ENCODE measurements around the gene SPATA20.

SPATA20 gene

GRCh38 chr17:50566886-50567285 is 19.9 kb downstream of the SPATA20 start:
- Mint-ChIP-seq H3K27me3 (peaks cover 61% of the 10 kb centered on the region), H3K27ac (no peak overlapping the region)

GRCh38 chr17:50568659-50569058 is 21.7 kb downstream of the SPATA20 start:
- H3K27ac Mint-ChIP-seq: no peak overlapping the region
- DNase-seq: no peak
- peaks cover 6% of the 10 kb centered on the region for H3K4me1 Mint-ChIP-seq
- no peak for ATAC-seq
- peaks cover 49% of the 10 kb centered on the region for H3K27me3 Mint-ChIP-seq
- H3K4me3 Mint-ChIP-seq: no peak overlapping the region
- no peaks in the 10 kb centered on the region for H3K36me3 Mint-ChIP-seq (ENCODE audit: low read depth)
- H3K9me3 Mint-ChIP-seq: no peaks in the 10 kb centered on the region

More at GRCh38 chr17:50566886-50567285, 19.9 kb downstream of the SPATA20 start:
- no peak for ATAC-seq
- no peaks in the 10 kb centered on the region for H3K9me3 Mint-ChIP-seq
- no peak overlapping the region for H3K4me3 Mint-ChIP-seq
- no peaks in the 10 kb centered on the region for H3K36me3 Mint-ChIP-seq (ENCODE audit: low read depth)
- no peak for DNase-seq
- peaks cover 10% of the 10 kb centered on the region for H3K4me1 Mint-ChIP-seq

GRCh38 chr17:50569592-50569991 is 22.6 kb downstream of the SPATA20 start:
- DNase-seq (no peak), ATAC-seq (no peak)
- H3K36me3 Mint-ChIP-seq (ENCODE audit: low read depth): no peaks in the 10 kb centered on the region
- H3K27ac Mint-ChIP-seq: no peak overlapping the region
- peaks cover 6% of the 10 kb centered on the region for H3K4me1 Mint-ChIP-seq
- H3K4me3 Mint-ChIP-seq: no peak overlapping the region
- H3K27me3 Mint-ChIP-seq: peaks cover 40% of the 10 kb centered on the region
- no peaks in the 10 kb centered on the region for H3K9me3 Mint-ChIP-seq

GRCh38 chr17:50570032-50570431 is 23.1 kb downstream of the SPATA20 start:
- H3K27me3 Mint-ChIP-seq: peaks cover 36% of the 10 kb centered on the region
- H3K36me3 Mint-ChIP-seq (ENCODE audit: low read depth): no peaks in the 10 kb centered on the region
- H3K4me1 Mint-ChIP-seq: peaks cover 3% of the 10 kb centered on the region
- no peaks in the 10 kb centered on the region for H3K9me3 Mint-ChIP-seq
- H3K27ac Mint-ChIP-seq: no peak overlapping the region
- DNase-seq: no peak
- H3K4me3 Mint-ChIP-seq: no peak overlapping the region
- ATAC-seq: no peak

DNA sequence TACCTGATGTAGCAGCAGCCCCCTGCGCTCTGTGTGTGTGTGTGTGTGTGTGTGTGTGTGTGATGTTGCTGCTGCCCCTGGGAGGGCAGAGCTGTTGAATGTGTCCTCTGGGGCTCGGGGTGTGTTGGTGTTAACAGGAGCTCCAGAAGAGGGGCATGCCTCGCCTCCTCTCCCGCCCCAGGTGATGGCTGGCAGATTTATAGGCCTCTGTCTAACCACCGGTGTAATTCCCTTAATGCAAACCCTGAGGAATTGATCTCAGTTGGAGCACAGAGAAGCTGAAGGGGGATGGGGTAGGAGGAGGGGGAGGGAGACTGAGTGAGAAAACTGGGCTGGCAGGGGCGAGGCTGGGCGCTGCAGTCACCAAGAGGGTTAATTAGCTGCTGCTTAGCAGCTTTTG is 23.6 kb downstream of the SPATA20 start:
- Mint-ChIP-seq H3K27ac (no peak overlapping the region), H3K4me1 (peaks cover 1% of the 10 kb centered on the region), H3K36me3 (ENCODE audit: low read depth) (no peaks in the 10 kb centered on the region), H3K27me3 (peaks cover 32% of the 10 kb centered on the region), H3K4me3 (no peak overlapping the region), H3K9me3 (no peaks in the 10 kb centered on the region)
- DNase-seq (no peak), ATAC-seq (no peak)

- Mint-ChIP-seq H3K27ac (no peak overlapping the region), H3K27me3 (peaks cover 21% of the 10 kb centered on the region), H3K9me3 (no peaks in the 10 kb centered on the region), H3K4me3 (no peak overlapping the region), H3K4me1 (no peaks in the 10 kb centered on the region), H3K36me3 (ENCODE audit: low read depth) (no peaks in the 10 kb centered on the region)
- DNase-seq (no peak), ATAC-seq (no peak)
These were observed 24.7 kb downstream of the SPATA20 start for GRCh38 chr17:50571681-50572080.

GRCh38 chr17:50572541-50572940 is 25.6 kb downstream of the SPATA20 start:
- Mint-ChIP-seq H3K4me3 (no peak overlapping the region), H3K27ac (no peak overlapping the region), H3K4me1 (no peaks in the 10 kb centered on the region), H3K36me3 (ENCODE audit: low read depth) (no peaks in the 10 kb centered on the region), H3K27me3 (peaks cover 12% of the 10 kb centered on the region), H3K9me3 (no peaks in the 10 kb centered on the region)
- no peak for ATAC-seq
- DNase-seq: no peak

GRCh38 chr17:50573866-50574611 is 27.1 kb downstream of the SPATA20 start:
- Mint-ChIP-seq H3K4me3 (no peak overlapping the region), H3K27me3 (peaks cover 7% of the 10 kb centered on the region), H3K27ac (no peak overlapping the region), H3K4me1 (no peaks in the 10 kb centered on the region), H3K36me3 (ENCODE audit: low read depth) (no peaks in the 10 kb centered on the region), H3K9me3 (no peaks in the 10 kb centered on the region)
- DNase-seq: no peak
- no peak for ATAC-seq

DNA sequence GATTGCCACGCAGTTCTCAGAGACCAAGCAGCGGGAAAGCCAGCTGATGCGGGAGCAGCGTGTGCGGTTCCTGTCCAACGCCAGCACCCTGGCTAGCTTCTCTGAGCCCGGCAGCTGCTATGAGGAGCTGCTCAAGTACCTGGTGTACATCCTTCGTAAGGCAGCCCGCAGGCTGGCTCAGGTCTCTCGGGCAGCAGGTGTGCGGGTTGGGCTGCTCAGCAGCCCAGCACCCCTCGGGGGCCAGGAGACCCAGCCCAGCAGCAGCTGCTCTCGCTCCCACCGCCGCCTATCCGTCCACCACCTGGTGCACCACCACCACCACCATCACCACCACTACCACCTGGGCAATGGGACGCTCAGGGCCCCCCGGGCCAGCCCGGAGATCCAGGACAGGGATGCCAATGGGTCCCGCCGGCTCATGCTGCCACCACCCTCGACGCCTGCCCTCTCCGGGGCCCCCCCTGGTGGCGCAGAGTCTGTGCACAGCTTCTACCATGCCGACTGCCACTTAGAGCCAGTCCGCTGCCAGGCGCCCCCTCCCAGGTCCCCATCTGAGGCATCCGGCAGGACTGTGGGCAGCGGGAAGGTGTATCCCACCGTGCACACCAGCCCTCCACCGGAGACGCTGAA is 28.7 kb downstream of the SPATA20 start:
- Mint-ChIP-seq H3K27me3 (peaks cover 7% of the 10 kb centered on the region), H3K9me3 (no peaks in the 10 kb centered on the region), H3K36me3 (ENCODE audit: low read depth) (no peaks in the 10 kb centered on the region), H3K27ac (no peak overlapping the region), H3K4me1 (no peaks in the 10 kb centered on the region), H3K4me3 (no peak overlapping the region)
- ATAC-seq (no peak), DNase-seq (peak; percentile 17)

DNA sequence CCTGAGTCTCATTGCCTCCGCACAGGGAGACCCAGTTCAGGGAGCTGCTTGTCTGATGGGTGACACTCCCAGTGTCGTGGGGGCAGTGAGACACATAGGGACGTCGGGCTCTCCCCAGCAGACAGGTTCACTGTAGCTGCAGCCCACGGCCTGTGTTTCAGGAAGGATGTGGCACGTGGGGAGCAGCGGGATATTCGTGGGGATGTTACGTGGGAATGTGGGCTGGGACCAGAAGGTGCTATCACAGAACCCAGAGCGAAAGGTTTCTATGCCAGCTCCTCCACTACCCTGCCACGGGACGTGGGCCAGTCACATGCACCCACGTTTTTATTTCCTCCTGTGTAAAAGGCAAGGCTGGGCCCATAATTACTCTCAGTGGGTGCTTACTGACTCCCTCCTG is 29.9 kb downstream of the SPATA20 start:
- no peak for DNase-seq
- ATAC-seq: no peak
- no peak overlapping the region for H3K4me3 Mint-ChIP-seq
- H3K4me1 Mint-ChIP-seq: no peaks in the 10 kb centered on the region
- no peak overlapping the region for H3K27ac Mint-ChIP-seq
- H3K36me3 Mint-ChIP-seq (ENCODE audit: low read depth): no peaks in the 10 kb centered on the region
- no peaks in the 10 kb centered on the region for H3K9me3 Mint-ChIP-seq
- peaks cover 9% of the 10 kb centered on the region for H3K27me3 Mint-ChIP-seq

DNA sequence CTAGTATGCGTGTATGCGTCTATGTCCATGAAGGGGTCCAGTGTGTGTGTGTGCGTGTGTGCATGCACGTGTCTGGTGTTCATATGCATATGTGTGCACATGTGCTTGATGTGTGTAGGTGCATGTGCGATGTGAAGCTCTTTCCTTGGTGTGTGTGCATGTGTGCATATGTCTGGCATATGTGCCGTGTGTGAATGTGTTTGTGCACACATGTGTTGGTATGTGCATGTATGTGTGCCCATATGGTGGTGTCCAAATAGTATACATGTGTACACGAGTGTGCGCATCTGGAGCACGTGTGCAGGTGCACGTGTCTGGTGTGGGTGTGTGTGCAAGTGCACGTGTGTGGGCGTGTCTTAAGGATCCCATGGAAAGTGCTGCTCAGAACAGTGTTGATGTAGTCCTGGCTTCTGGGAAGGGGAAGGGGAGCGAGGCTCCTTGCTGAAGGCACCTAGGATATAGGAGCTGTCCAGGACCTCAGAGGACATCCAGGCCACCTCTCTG is 30.5 kb downstream of the SPATA20 start:
- H3K4me1 Mint-ChIP-seq: no peaks in the 10 kb centered on the region
- H3K27ac Mint-ChIP-seq: no peak overlapping the region
- H3K36me3 Mint-ChIP-seq (ENCODE audit: low read depth): no peaks in the 10 kb centered on the region
- H3K27me3 Mint-ChIP-seq: peaks cover 13% of the 10 kb centered on the region
- H3K9me3 Mint-ChIP-seq: no peaks in the 10 kb centered on the region
- no peak overlapping the region for H3K4me3 Mint-ChIP-seq
- DNase-seq (no peak), ATAC-seq (no peak)

GRCh38 chr17:50578173-50578572 is 31.2 kb downstream of the SPATA20 start:
- Mint-ChIP-seq H3K27ac (no peak overlapping the region), H3K4me1 (no peaks in the 10 kb centered on the region), H3K4me3 (no peak overlapping the region), H3K9me3 (no peaks in the 10 kb centered on the region), H3K27me3 (peaks cover 14% of the 10 kb centered on the region), H3K36me3 (ENCODE audit: low read depth) (no peaks in the 10 kb centered on the region)
- DNase-seq (no peak), ATAC-seq (no peak)

DNA sequence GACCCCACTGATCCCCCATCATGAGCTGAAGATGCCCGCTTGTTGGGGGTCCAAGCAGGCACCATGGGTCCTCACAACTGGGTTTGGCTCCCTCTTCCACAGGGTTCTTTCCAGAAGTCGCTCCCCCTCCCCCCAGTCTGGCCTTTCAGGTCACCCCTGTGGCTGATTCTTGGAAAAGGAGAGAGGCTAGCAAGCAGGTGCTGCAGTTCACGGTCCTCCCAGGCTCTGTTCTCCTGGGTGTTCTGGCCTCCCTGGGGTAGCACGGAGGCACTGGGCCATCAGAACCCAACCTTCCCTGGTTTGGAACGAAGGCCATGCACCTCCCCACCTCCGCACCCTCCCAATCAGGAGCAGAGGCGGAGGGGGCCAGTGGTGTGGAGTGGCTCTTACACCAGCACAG is 32.4 kb downstream of the SPATA20 start:
- ATAC-seq (no peak), DNase-seq (no peak)
- Mint-ChIP-seq H3K9me3 (no peaks in the 10 kb centered on the region), H3K27ac (no peak overlapping the region), H3K4me1 (no peaks in the 10 kb centered on the region), H3K27me3 (peaks cover 14% of the 10 kb centered on the region), H3K36me3 (ENCODE audit: low read depth) (no peaks in the 10 kb centered on the region), H3K4me3 (no peak overlapping the region)

DNA sequence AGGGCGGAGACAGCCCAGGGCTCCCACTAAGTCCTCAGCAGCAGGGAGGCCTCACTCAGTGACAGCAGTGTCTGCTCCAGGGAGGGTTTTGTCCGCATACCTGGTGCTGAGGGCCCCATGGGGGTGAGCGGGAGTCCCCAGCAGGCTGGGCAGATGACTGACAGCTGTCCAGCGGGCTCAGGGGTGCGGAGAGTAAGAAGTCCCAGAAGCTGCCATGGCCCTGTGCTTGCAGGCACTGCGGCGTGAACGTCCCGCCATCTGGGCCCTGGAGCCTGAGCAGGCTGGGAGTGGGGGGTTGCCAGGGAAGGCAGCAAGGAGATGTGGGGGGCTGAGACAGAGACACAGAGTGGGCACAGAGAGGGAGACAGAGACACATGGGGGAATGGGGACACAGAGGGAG is 33.7 kb downstream of the SPATA20 start:
- no peak overlapping the region for H3K27ac Mint-ChIP-seq
- DNase-seq (no peak), ATAC-seq (no peak)
- no peaks in the 10 kb centered on the region for H3K36me3 Mint-ChIP-seq (ENCODE audit: low read depth)
- H3K4me1 Mint-ChIP-seq: no peaks in the 10 kb centered on the region
- H3K4me3 Mint-ChIP-seq: no peak overlapping the region
- H3K27me3 Mint-ChIP-seq: peaks cover 14% of the 10 kb centered on the region
- H3K9me3 Mint-ChIP-seq: no peaks in the 10 kb centered on the region

DNA sequence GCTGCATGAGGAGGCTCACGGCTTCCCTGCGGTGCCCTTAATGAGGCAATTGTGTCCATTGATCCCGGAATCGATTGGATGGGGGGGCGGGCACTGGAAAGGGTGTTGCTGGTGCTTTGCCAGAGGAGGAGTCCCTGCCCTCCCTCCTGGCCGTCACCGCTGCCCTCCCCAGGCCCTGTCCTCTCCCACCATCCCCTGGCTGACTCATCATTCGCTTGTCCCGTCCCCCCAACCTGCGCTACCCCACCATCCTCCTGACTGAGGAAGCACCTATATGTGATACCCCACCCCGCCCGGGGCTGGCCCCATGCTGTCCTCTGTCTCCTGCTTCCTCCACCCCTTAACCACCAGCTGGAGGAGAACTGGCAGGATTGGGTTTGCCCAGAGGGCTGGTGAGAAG is 34.3 kb downstream of the SPATA20 start:
- Mint-ChIP-seq H3K27ac (no peak overlapping the region), H3K4me3 (no peak overlapping the region), H3K4me1 (no peaks in the 10 kb centered on the region), H3K9me3 (no peaks in the 10 kb centered on the region), H3K36me3 (ENCODE audit: low read depth) (no peaks in the 10 kb centered on the region), H3K27me3 (peaks cover 14% of the 10 kb centered on the region)
- DNase-seq: no peak
- no peak for ATAC-seq

All from activated naive CD8-positive, alpha-beta T cell treated with anti-CD3 and anti-CD28 coated beads, Interleukin-2, amount 50 U/mL, for 24 hours (primary cell).